ENCODE measurements around the gene RPS6KA2.

- TF ChIP-seq EZH2 (IDR thresholded peaks at IDR 0.05; ENCODE audit: insufficient read depth, poor library complexity, severe bottlenecking) (no peak), EZH2phosphoT487 (IDR thresholded peaks at IDR 0.05; ENCODE audit: insufficient read depth, low read depth) (no peak)
These were observed 178.6 kb downstream of the RPS6KA2 start for GRCh38 chr6:166448432-166448831.

All from GM23248 (cell line).